Gastroesophageal sphincter (tissue), 3 donors: ENCODE measurements around the gene SH3RF1.

Source experiments
- CTCF ChIP-seq, 4 experiments: fragments of 200-600 bp in 2 of 4; fragments of 450-650 bp in 2 of 4; sonication (generic) in 1 of 4; IDR thresholded peaks; one replicate each; pipeline ENCODE4 v1.5.1; 2017 to 2019; ENCODE audit warnings: antibody characterized with exemption in 4 of 4, mild to moderate bottlenecking in 2 of 4, moderate library complexity in 2 of 4
- POLR2AphosphoS5 ChIP-seq: sonication (generic); formaldehyde crosslinking; IDR thresholded peaks from one replicate; pipeline ENCODE4 v1.6.1; 2017; ENCODE audit warnings: antibody characterized with exemption

GRCh38 chr4:169066934-169067333 is 203.8 kb downstream of the SH3RF1 start:
- no peak for TF ChIP-seq CTCF (IDR thresholded peaks at IDR 0.05)
- TF ChIP-seq POLR2AphosphoS5 = no peak
